Keratinocyte (primary cell): ENCODE results near the gene DEF6.

ENCODE experiments used
- EZH2 ChIP-seq: IDR thresholded peaks from one replicate; pipeline ENCODE4 v1.6.1; 2012; ENCODE audit warnings: inconsistent platforms, mild to moderate bottlenecking, low read length, moderate library complexity
- TF ChIP-seq, protein P1 (sequence below), 3 experiments: IDR thresholded peaks in 1 of 3; conservative IDR thresholded peaks in 1 of 3; optimal IDR thresholded peaks in 1 of 3; 2 replicates in 2 of 3; 3 replicates in 1 of 3; pipeline versions ENCODE3 to v1.5.1; 2011; ENCODE audit warnings: low read length in 3 of 3, mild to moderate bottlenecking in 3 of 3, moderate library complexity in 2 of 3, control low read depth in 1 of 3, inconsistent platforms in 1 of 3; ENCODE audit not compliant: insufficient read depth in 2 of 3; ENCODE audit errors: extremely low read depth in 1 of 3

DNA sequence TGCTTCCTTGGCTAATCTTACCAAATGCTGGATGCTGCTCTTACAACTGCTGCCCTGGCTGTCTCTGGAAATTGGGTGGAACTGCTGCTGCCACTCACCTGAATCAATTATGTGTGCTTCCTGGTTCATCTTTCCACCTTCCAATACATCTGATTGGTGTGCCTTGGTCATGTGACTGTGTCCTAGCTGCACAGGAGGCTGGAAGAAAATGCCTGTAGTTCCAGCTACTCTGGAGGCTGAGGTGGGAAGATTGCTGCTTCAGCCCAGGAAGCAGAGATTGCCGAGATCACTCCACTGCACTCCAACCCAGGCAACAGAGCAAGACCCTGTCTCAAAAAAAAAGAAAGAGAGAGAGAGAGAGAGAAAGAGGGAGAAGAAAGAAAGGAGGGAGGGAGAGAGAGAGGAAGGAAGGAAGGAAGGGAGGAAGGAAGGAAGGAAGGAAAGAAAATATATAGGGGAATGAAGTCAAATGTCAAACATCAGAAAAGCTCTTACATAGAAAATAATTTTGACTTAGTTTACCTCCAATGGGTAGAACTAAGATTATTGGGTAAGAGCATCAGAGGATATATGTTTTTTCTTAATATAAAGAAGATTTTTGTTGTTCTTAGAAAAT is 30.6 kb downstream of the DEF6 start:
- TF ChIP-seq, protein P1, sequence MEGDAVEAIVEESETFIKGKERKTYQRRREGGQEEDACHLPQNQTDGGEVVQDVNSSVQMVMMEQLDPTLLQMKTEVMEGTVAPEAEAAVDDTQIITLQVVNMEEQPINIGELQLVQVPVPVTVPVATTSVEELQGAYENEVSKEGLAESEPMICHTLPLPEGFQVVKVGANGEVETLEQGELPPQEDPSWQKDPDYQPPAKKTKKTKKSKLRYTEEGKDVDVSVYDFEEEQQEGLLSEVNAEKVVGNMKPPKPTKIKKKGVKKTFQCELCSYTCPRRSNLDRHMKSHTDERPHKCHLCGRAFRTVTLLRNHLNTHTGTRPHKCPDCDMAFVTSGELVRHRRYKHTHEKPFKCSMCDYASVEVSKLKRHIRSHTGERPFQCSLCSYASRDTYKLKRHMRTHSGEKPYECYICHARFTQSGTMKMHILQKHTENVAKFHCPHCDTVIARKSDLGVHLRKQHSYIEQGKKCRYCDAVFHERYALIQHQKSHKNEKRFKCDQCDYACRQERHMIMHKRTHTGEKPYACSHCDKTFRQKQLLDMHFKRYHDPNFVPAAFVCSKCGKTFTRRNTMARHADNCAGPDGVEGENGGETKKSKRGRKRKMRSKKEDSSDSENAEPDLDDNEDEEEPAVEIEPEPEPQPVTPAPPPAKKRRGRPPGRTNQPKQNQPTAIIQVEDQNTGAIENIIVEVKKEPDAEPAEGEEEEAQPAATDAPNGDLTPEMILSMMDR (optimal IDR thresholded peaks at IDR 0.05 in 1 of 3, IDR thresholded peaks at IDR 0.05 in 1 of 3, conservative IDR thresholded peaks at IDR 0.05 in 1 of 3; ENCODE audit: extremely low read depth in 1 of 3, insufficient read depth in 2 of 3, low read length in 3 of 3) = no peak
- TF ChIP-seq EZH2 = no peak
